Measurements from ENCODE around the gene AHSG.

GRCh38 chr3:186636536-186636935 is 23.7 kb downstream of the AHSG start:
- no peak for TF ChIP-seq CTCF (IDR thresholded peaks at IDR 0.05)
- no peak for TF ChIP-seq POLR2AphosphoS5 (IDR thresholded peaks at IDR 0.05)
- TF ChIP-seq EP300 (IDR thresholded peaks at IDR 0.05): no peak
